ENCODE results near the gene ING5. TPM values are rescaled to one million over a fixed set of nuclear protein-coding genes. Genes with fewer than 3 reads are reported as not detected.
A peak's percentile ranks its signal among the peaks of the same experiment; 100 is the strongest.

The ING5 gene
- polyA plus RNA-seq, 3 donors: 6.5 to 29.5 (median 6.6) TPM

GRCh38 chr2:241728627-241729026, 26.8 kb downstream of the ING5 start:
- Histone ChIP-seq H2AFZ (ENCODE audit: insufficient read depth, low read depth, low read length, poor library complexity, severe bottlenecking) (no peak overlapping the region), H3K9ac (ENCODE audit: insufficient read depth, low read length, poor library complexity, severe bottlenecking) (no peak overlapping the region), H4K20me1 (ENCODE audit: insufficient read depth, low read length) (no peaks in the 10 kb centered on the region), H3K36me3 (replicated peaks in 1 of 2; ENCODE audit: control insufficient read depth in 1 of 2, insufficient read depth in 2 of 2, low read length in 2 of 2) (peaks cover 0 to 7% of the 10 kb centered on the region in 2 donors), H3K9me3 (replicated peaks in 1 of 2; ENCODE audit: control insufficient read depth in 1 of 2, insufficient read depth in 1 of 2, low read length in 2 of 2) (peaks cover 11 to 17% of the 10 kb centered on the region in 2 donors), H3K79me2 (ENCODE audit: insufficient read depth, low read length) (no peaks in the 10 kb centered on the region), H3K4me2 (replicated peaks; ENCODE audit: extremely low read depth, low read length, poor library complexity, severe bottlenecking) (no peak overlapping the region), H3K27ac (ENCODE audit: low read depth in 1 of 2, low read length in 2 of 2) (no peak overlapping the region), H3K27me3 (ENCODE audit: control insufficient read depth in 2 of 2, insufficient read depth in 2 of 2, low read length in 2 of 2) (no peaks in the 10 kb centered on the region), H3K4me3 (replicated peaks in 1 of 3; ENCODE audit: low read depth in 2 of 3, low read length in 3 of 3) (no peak overlapping the region), H3K4me1 (ENCODE audit: control insufficient read depth in 1 of 2, insufficient read depth in 2 of 2, low read length in 2 of 2) (peaks cover 7 to 16% of the 10 kb centered on the region in 2 donors)
- H3K4me1 Mint-ChIP-seq: peaks cover 22% of the 10 kb centered on the region
- WGBS (ENCODE audit: insufficient coverage): 96% methylated on average over 18 of the region's 19 CpGs
- DNase-seq: no peak
- peak overlapping the region in 1 of 7 donors; percentile 10 for H3K27ac Mint-ChIP-seq
- no peak for TF ChIP-seq CTCF (IDR thresholded peaks at IDR 0.05)
- H3K27me3 Mint-ChIP-seq (ENCODE audit: low read depth in 3 of 3): peaks cover 0 to 2% (median 2%) of the 10 kb centered on the region in 3 donors
- H3K9me3 Mint-ChIP-seq: peaks cover 10 to 21% (median 17%) of the 10 kb centered on the region in 7 donors
- intact Hi-C loops (cut with micrococcal nuclease): no loop called here
- peaks cover 10 to 15% of the 10 kb centered on the region in 2 donors for H3K36me3 Mint-ChIP-seq
- H3K4me3 Mint-ChIP-seq: no peak overlapping the region

- peaks cover under 1 to 9% (median 6%) of the 10 kb centered on the region in 7 donors for H3K9me3 Mint-ChIP-seq
- peaks cover 0 to 5% (median 2%) of the 10 kb centered on the region in 3 donors for H3K27me3 Mint-ChIP-seq (ENCODE audit: low read depth in 3 of 3)
- Histone ChIP-seq H3K27me3 (ENCODE audit: control insufficient read depth in 2 of 2, insufficient read depth in 2 of 2, low read length in 2 of 2) (no peaks in the 10 kb centered on the region), H3K9me3 (replicated peaks in 1 of 2; ENCODE audit: control insufficient read depth in 1 of 2, insufficient read depth in 1 of 2, low read length in 2 of 2) (peaks cover 0 to 5% of the 10 kb centered on the region in 2 donors), H3K79me2 (ENCODE audit: insufficient read depth, low read length) (no peaks in the 10 kb centered on the region), H3K9ac (ENCODE audit: insufficient read depth, low read length, poor library complexity, severe bottlenecking) (no peak overlapping the region), H3K27ac (ENCODE audit: low read depth in 1 of 2, low read length in 2 of 2) (no peak overlapping the region), H3K4me2 (replicated peaks; ENCODE audit: extremely low read depth, low read length, poor library complexity, severe bottlenecking) (no peak overlapping the region), H3K36me3 (replicated peaks in 1 of 2; ENCODE audit: control insufficient read depth in 1 of 2, insufficient read depth in 2 of 2, low read length in 2 of 2) (no peaks in the 10 kb centered on the region), H3K4me1 (ENCODE audit: control insufficient read depth in 1 of 2, insufficient read depth in 2 of 2, low read length in 2 of 2) (peaks cover 12 to 23% of the 10 kb centered on the region in 2 donors), H3K4me3 (replicated peaks in 1 of 3; ENCODE audit: low read depth in 2 of 3, low read length in 3 of 3) (no peak overlapping the region), H2AFZ (ENCODE audit: insufficient read depth, low read depth, low read length, poor library complexity, severe bottlenecking) (no peak overlapping the region), H4K20me1 (ENCODE audit: insufficient read depth, low read length) (no peaks in the 10 kb centered on the region)
- TF ChIP-seq CTCF (IDR thresholded peaks at IDR 0.05): no peak
- no peak overlapping the region for H3K27ac Mint-ChIP-seq
- H3K4me1 Mint-ChIP-seq: peaks cover 23% of the 10 kb centered on the region
- DNase-seq: no peak
- intact Hi-C loops (cut with micrococcal nuclease): loop anchor here (10.0 kb wide), 4 partner anchors 45 to 735 kb away; partner anchors contain the start of genes DTYMK (in 2 of the 2), FARP2 (in 1 of the 2) and SNED1 (in 1 of the 2)
- H3K4me3 Mint-ChIP-seq: no peak overlapping the region
- peaks cover 4 to 5% of the 10 kb centered on the region in 2 donors for H3K36me3 Mint-ChIP-seq
- WGBS (ENCODE audit: insufficient coverage): 84% methylated on average over 4 of the region's 6 CpGs
Measured at GRCh38 chr2:241729868-241730267, 28.0 kb downstream of the ING5 start.
